Ovary (tissue), 3 donors: Measurements from ENCODE around the gene PRDM1.

ENCODE experiments used
- CTCF ChIP-seq, 3 donors: fragments of 450-650 bp in 2 of 3; fragments of 200-600 bp in 1 of 3; IDR thresholded peaks; one replicate each; pipeline versions ENCODE4 v1.5.1 to v1.8.0; 2016 to 2022; ENCODE audit warnings: antibody characterized with exemption in 3 of 3, mild to moderate bottlenecking in 1 of 3
- EP300 ChIP-seq: sonication (generic); formaldehyde crosslinking; IDR thresholded peaks from one replicate; pipeline ENCODE4 v1.6.1; 2017; ENCODE audit warnings: antibody characterized with exemption
- POLR2A ChIP-seq: fragments of 450-650 bp; IDR thresholded peaks from one replicate; pipeline ENCODE4 v1.6.1; 2017; ENCODE audit warnings: antibody characterized with exemption, mild to moderate bottlenecking, moderate library complexity
- donor health status: DM: no; HTN: no; CAD: no.

GRCh38 chr6:106086814-106087175, 659 bp downstream of the PRDM1 start:
- TF ChIP-seq CTCF (IDR thresholded peaks at IDR 0.05) = no peak
- no peak for TF ChIP-seq POLR2A
- no peak for TF ChIP-seq EP300
